GM12865 (cell line): ENCODE results near the gene BEST3.

ENCODE experiments used
- DNase-seq: peaks from one replicate; pipeline ENCODE4 v3.0.0; 2010; ENCODE audit warnings: low read depth
- H3K4me3 ChIP-seq: 2 replicates; pipeline ENCODE4 v1.5.1; 2011; ENCODE audit warnings: mild to moderate bottlenecking, low read depth, low read length, control low read depth
- CTCF ChIP-seq: IDR thresholded peaks from 2 replicates; pipeline ENCODE4 v1.5.1; 2011; ENCODE audit warnings: low read length, control low read depth, low read depth, inconsistent platforms; ENCODE audit not compliant: insufficient read depth; ENCODE audit errors: missing control alignments

The BEST3 gene

GRCh38 chr12:69698769-69699540 is at the start of gene BEST3:
Gene BEST3, minus strand, starts transcription at chr12:69699303. Its CDS starts 1,505 bp downstream, at chr12:69697798.
- no peak for DNase-seq
- H3K4me3 ChIP-seq, result no peak within 1 kb of the TSS
- no peak for TF ChIP-seq CTCF

- TF ChIP-seq CTCF, result no peak
- DNase-seq, result no peak
- no peak overlapping the region for H3K4me3 ChIP-seq
These were observed 45.0 kb upstream of the BEST3 start for GRCh38 chr12:69744109-69744508.

GRCh38 chr12:69739287-69740191 is 40.4 kb upstream of the BEST3 start:
- DNase-seq, result peak; percentile 86
- TF ChIP-seq CTCF, result no peak
- H3K4me3 ChIP-seq, result peak overlapping the region; percentile 57

- peak; percentile 75 for TF ChIP-seq CTCF
- H3K4me3 ChIP-seq, result peak within 1 kb of the TSS; percentile 57
- peak; percentile 95 for DNase-seq
These were observed 39.5 kb upstream of the BEST3 start, which contains the start of gene RAB3IP for GRCh38 chr12:69738351-69739286. Gene RAB3IP, plus strand, starts transcription at chr12:69738860. Its CDS starts 16,549 bp downstream, at chr12:69755409.

GRCh38 chr12:69733638-69734037 is 34.5 kb upstream of the BEST3 start:
- DNase-seq, result no peak
- no peak overlapping the region for H3K4me3 ChIP-seq
- no peak for TF ChIP-seq CTCF

- no peak for TF ChIP-seq CTCF
- no peak overlapping the region for H3K4me3 ChIP-seq
- DNase-seq, result no peak
These were observed 33.0 kb upstream of the BEST3 start for GRCh38 chr12:69732088-69732487.
